PC-3 (cell line): ENCODE data around the gene KCTD2.

Experiments
- CTCF ChIP-seq: fragments of 300-600 bp; sonication (generic); conservative IDR thresholded peaks from 2 replicates; pipeline ENCODE4 v1.5.1; 2017; ENCODE audit warnings: antibody characterized with exemption, low read depth, mild to moderate bottlenecking, low read length
- EZH2 ChIP-seq: fragments of 300-600 bp; sonication (generic); IDR thresholded peaks from one replicate; pipeline ENCODE4 v1.6.1; 2017; ENCODE audit warnings: antibody characterized with exemption, mild to moderate bottlenecking, low read length; ENCODE audit not compliant: unreplicated experiment

GRCh38 chr17:75098861-75099260 lies 51.8 kb downstream of the KCTD2 start:
- TF ChIP-seq EZH2 (no peak), CTCF (no peak)
